Mesendoderm (in vitro differentiated cells): ENCODE data around the gene TMEM79. TPM values are rescaled to one million over a fixed set of nuclear protein-coding genes. Genes with fewer than 3 reads are reported as not detected.

ENCODE experiments used
- DNase-seq: peaks from one replicate; pipeline ENCODE4 v3.0.0; 2013
- H2AK5ac ChIP-seq: 2 replicates; pipeline ENCODE4 v1.6.1; 2013; ENCODE audit warnings: low read length, inconsistent platforms
- H2BK120ac ChIP-seq: 2 replicates; pipeline ENCODE4 v1.6.1; 2013; ENCODE audit warnings: low read depth, mild to moderate bottlenecking, low read length, moderate library complexity, mixed read lengths
- H2BK15ac ChIP-seq: replicated peaks from 2 replicates; pipeline ENCODE4 v1.6.1; 2013; ENCODE audit warnings: low read depth, mild to moderate bottlenecking, moderate library complexity
- H2BK5ac ChIP-seq: 2 replicates; pipeline ENCODE4 v1.6.1; 2013; ENCODE audit warnings: low read length, inconsistent platforms
- H3K18ac ChIP-seq: 2 replicates; pipeline ENCODE4 v1.6.1; 2013; ENCODE audit warnings: mild to moderate bottlenecking, low read length, mixed read lengths
- H3K23ac ChIP-seq: one replicate; pipeline ENCODE4 v1.6.1; 2013; ENCODE audit warnings: low read length
- H3K27ac ChIP-seq: 2 replicates; pipeline ENCODE4 v1.5.1; 2013; ENCODE audit warnings: low read depth, mild to moderate bottlenecking, inconsistent platforms, low read length, moderate library complexity
- H3K27me3 ChIP-seq: 2 replicates; pipeline ENCODE4 v1.6.1; 2013; ENCODE audit warnings: low read length, control low read depth, mild to moderate bottlenecking, inconsistent platforms; ENCODE audit not compliant: insufficient read depth, poor library complexity
- H3K36me3 ChIP-seq: 2 replicates; pipeline ENCODE4 v1.6.1; 2013; ENCODE audit warnings: low read length, inconsistent platforms; ENCODE audit not compliant: control insufficient read depth, insufficient read depth
- H3K4ac ChIP-seq: one replicate; pipeline ENCODE4 v1.6.1; 2013; ENCODE audit warnings: low read depth, mild to moderate bottlenecking, low read length, moderate library complexity
- H3K4me1 ChIP-seq: 2 replicates; pipeline ENCODE4 v1.6.1; 2013; ENCODE audit warnings: low read depth, low read length, inconsistent platforms; ENCODE audit not compliant: control insufficient read depth
- H3K4me2 ChIP-seq: 2 replicates; pipeline ENCODE4 v1.6.1; 2013; ENCODE audit warnings: low read length
- H3K4me3 ChIP-seq: 2 replicates; pipeline ENCODE4 v1.5.1; 2013; ENCODE audit warnings: mild to moderate bottlenecking, low read length
- H3K56ac ChIP-seq: one replicate; pipeline ENCODE4 v1.6.1; 2013; ENCODE audit warnings: low read length
- H3K79me1 ChIP-seq: 2 replicates; pipeline ENCODE4 v1.6.1; 2013; ENCODE audit warnings: low read length, inconsistent platforms
- H3K79me2 ChIP-seq: 2 replicates; pipeline ENCODE4 v1.6.1; 2013; ENCODE audit warnings: mild to moderate bottlenecking, low read length; ENCODE audit not compliant: control insufficient read depth, insufficient read depth
- H3K9ac ChIP-seq: 2 replicates; pipeline ENCODE4 v1.6.1; 2013; ENCODE audit warnings: low read length, inconsistent platforms
- H4K5ac ChIP-seq: one replicate; pipeline ENCODE4 v1.6.1; 2013; ENCODE audit warnings: low read length
- H4K8ac ChIP-seq: one replicate; pipeline ENCODE4 v1.6.1; 2013; ENCODE audit warnings: low read depth, mild to moderate bottlenecking, control low read depth, low read length, moderate library complexity
- WGBS: extraction: QIAGEN DNeasy Blood & Tissue Kit; methylation state at CpG from one replicate; pipeline ENCODE4 v1.1.7; 2013; ENCODE audit warnings: low lambda C conversion rate, missing lambda C conversion rate; ENCODE audit not compliant: insufficient coverage; ENCODE audit errors: extremely low coverage; 5-methylcytosine and 5-hydroxymethylcytosine counted together
- polyA plus RNA-seq, 2 experiments: library from polyadenylated mRNA; stranded (reverse); fragments of 200-250 nt; gene quantifications; one replicate each; pipeline ENCODE4 v1.2.3, GENCODE V29; 2013

Gene TMEM79
- 0.48 TPM for polyA plus RNA-seq (2013, experiment 1 of 2)
- 0.56 TPM for polyA plus RNA-seq (2013, experiment 2 of 2)

GRCh38 chr1:156284112-156284511 is at the start of gene TMEM79:
TSS of gene TMEM79 (plus strand) at chr1:156284325. CDS start at chr1:156285227, 902 bp downstream.
- Histone ChIP-seq H3K18ac (no peak within 1 kb of the TSS), H3K36me3 (no peaks in the 10 kb centered on the region), H3K23ac (no peak within 1 kb of the TSS), H3K56ac (peak within 1 kb of the TSS; percentile 74), H3K27ac (no peak within 1 kb of the TSS), H2AK5ac (no peak within 1 kb of the TSS), H4K8ac (no peak within 1 kb of the TSS), H2BK120ac (no peak within 1 kb of the TSS), H3K9ac (peak within 1 kb of the TSS; percentile 63), H3K4me3 (no peak within 1 kb of the TSS), H3K79me2 (peaks cover 30% of the 10 kb centered on the region), H3K79me1 (peaks cover 12% of the 10 kb centered on the region), H3K4me1 (no peaks in the 10 kb centered on the region), H4K5ac (no peak within 1 kb of the TSS), H2BK15ac (no peak within 1 kb of the TSS), H2BK5ac (no peak within 1 kb of the TSS), H3K27me3 (no peaks in the 10 kb centered on the region), H3K4ac (no peak within 1 kb of the TSS), H3K4me2 (peak within 1 kb of the TSS; percentile 12)
- no CpG with 5 or more reads among the region's 7 CpGs for WGBS
- no peak for DNase-seq

GRCh38 chr1:156236164-156236563 is 48.0 kb upstream of the TMEM79 start:
- Histone ChIP-seq H3K4me3 (no peak overlapping the region), H2AK5ac (no peak overlapping the region), H3K79me2 (no peaks in the 10 kb centered on the region), H3K56ac (no peak overlapping the region), H2BK5ac (no peak overlapping the region), H2BK120ac (no peak overlapping the region), H3K18ac (no peak overlapping the region), H3K9ac (no peak overlapping the region), H4K8ac (no peak overlapping the region), H3K4ac (no peak overlapping the region), H3K27ac (no peak overlapping the region), H3K23ac (no peak overlapping the region), H3K36me3 (peaks cover 6% of the 10 kb centered on the region), H2BK15ac (no peak overlapping the region), H3K27me3 (no peaks in the 10 kb centered on the region), H4K5ac (no peak overlapping the region), H3K79me1 (no peaks in the 10 kb centered on the region), H3K4me1 (no peaks in the 10 kb centered on the region), H3K4me2 (no peak overlapping the region)
- no peak for DNase-seq
- WGBS: no CpG with 5 or more reads among the region's 12 CpGs

GRCh38 chr1:156238248-156238647 is 45.9 kb upstream of the TMEM79 start:
- peaks cover 6% of the 10 kb centered on the region for H3K36me3 ChIP-seq
- H3K27ac ChIP-seq: no peak overlapping the region
- no peak overlapping the region for H3K18ac ChIP-seq
- H3K79me2 ChIP-seq: no peaks in the 10 kb centered on the region
- H2AK5ac ChIP-seq: no peak overlapping the region
- H3K27me3 ChIP-seq: no peaks in the 10 kb centered on the region
- no CpG with 5 or more reads among the region's 5 CpGs for WGBS
- H3K9ac ChIP-seq: no peak overlapping the region
- no peak overlapping the region for H2BK120ac ChIP-seq
- no peak overlapping the region for H3K56ac ChIP-seq
- H4K5ac ChIP-seq: no peak overlapping the region
- H3K4ac ChIP-seq: no peak overlapping the region
- H4K8ac ChIP-seq: no peak overlapping the region
- no peak overlapping the region for H2BK5ac ChIP-seq
- no peaks in the 10 kb centered on the region for H3K79me1 ChIP-seq
- H3K4me2 ChIP-seq: no peak overlapping the region
- H3K23ac ChIP-seq: no peak overlapping the region
- H3K4me1 ChIP-seq: no peaks in the 10 kb centered on the region
- H2BK15ac ChIP-seq: no peak overlapping the region
- DNase-seq: no peak
- H3K4me3 ChIP-seq: no peak overlapping the region

GRCh38 chr1:156241311-156241811 is 42.8 kb upstream of the TMEM79 start:
- H2BK15ac ChIP-seq: no peak overlapping the region
- H3K27me3 ChIP-seq: no peaks in the 10 kb centered on the region
- H3K79me2 ChIP-seq: no peaks in the 10 kb centered on the region
- H3K23ac ChIP-seq: no peak overlapping the region
- H2BK5ac ChIP-seq: no peak overlapping the region
- no peak overlapping the region for H3K4me3 ChIP-seq
- no peak overlapping the region for H4K5ac ChIP-seq
- H3K18ac ChIP-seq: no peak overlapping the region
- peak overlapping the region; percentile 42 for H3K56ac ChIP-seq
- no peak for DNase-seq
- no peak overlapping the region for H2BK120ac ChIP-seq
- no peak overlapping the region for H3K27ac ChIP-seq
- H3K9ac ChIP-seq: no peak overlapping the region
- H3K36me3 ChIP-seq: peaks cover 5% of the 10 kb centered on the region
- no CpG with 5 or more reads among the region's 15 CpGs for WGBS
- no peaks in the 10 kb centered on the region for H3K4me1 ChIP-seq
- H3K4ac ChIP-seq: no peak overlapping the region
- no peak overlapping the region for H2AK5ac ChIP-seq
- no peaks in the 10 kb centered on the region for H3K79me1 ChIP-seq
- H3K4me2 ChIP-seq: no peak overlapping the region
- H4K8ac ChIP-seq: no peak overlapping the region

- Histone ChIP-seq H3K79me2 (no peaks in the 10 kb centered on the region), H2BK120ac (no peak within 1 kb of the TSS), H2AK5ac (no peak within 1 kb of the TSS), H3K56ac (peak within 1 kb of the TSS; percentile 42), H3K27me3 (no peaks in the 10 kb centered on the region), H3K36me3 (peaks cover 3% of the 10 kb centered on the region), H3K4me2 (no peak within 1 kb of the TSS), H3K9ac (no peak within 1 kb of the TSS), H4K5ac (no peak within 1 kb of the TSS), H3K79me1 (no peaks in the 10 kb centered on the region), H3K27ac (no peak within 1 kb of the TSS), H2BK5ac (no peak within 1 kb of the TSS), H3K18ac (no peak within 1 kb of the TSS), H3K4me1 (no peaks in the 10 kb centered on the region), H2BK15ac (no peak within 1 kb of the TSS), H4K8ac (no peak within 1 kb of the TSS), H3K4me3 (no peak within 1 kb of the TSS), H3K23ac (no peak within 1 kb of the TSS), H3K4ac (no peak within 1 kb of the TSS)
- WGBS: no CpG with 5 or more reads among the region's 14 CpGs
- no peak for DNase-seq
Measured at GRCh38 chr1:156241926-156242325, 42.2 kb upstream of the TMEM79 start, which contains the start of gene BGLAP. TSS of gene BGLAP (plus strand) at chr1:156242184. CDS start at chr1:156242232, 48 bp downstream.

- H2BK5ac ChIP-seq: no peak overlapping the region
- no peak overlapping the region for H3K18ac ChIP-seq
- H2AK5ac ChIP-seq: no peak overlapping the region
- H3K4me2 ChIP-seq: no peak overlapping the region
- H3K27me3 ChIP-seq: no peaks in the 10 kb centered on the region
- H3K36me3 ChIP-seq: peaks cover 3% of the 10 kb centered on the region
- DNase-seq: no peak
- no peak overlapping the region for H3K27ac ChIP-seq
- H4K8ac ChIP-seq: no peak overlapping the region
- no peak overlapping the region for H3K4me3 ChIP-seq
- H2BK120ac ChIP-seq: no peak overlapping the region
- H3K79me2 ChIP-seq: no peaks in the 10 kb centered on the region
- H3K4ac ChIP-seq: no peak overlapping the region
- no peak overlapping the region for H3K23ac ChIP-seq
- no peak overlapping the region for H3K56ac ChIP-seq
- no peak overlapping the region for H3K9ac ChIP-seq
- no peak overlapping the region for H2BK15ac ChIP-seq
- H4K5ac ChIP-seq: no peak overlapping the region
- H3K79me1 ChIP-seq: no peaks in the 10 kb centered on the region
- no peaks in the 10 kb centered on the region for H3K4me1 ChIP-seq
- no CpG with 5 or more reads among the region's 10 CpGs for WGBS
Measured at GRCh38 chr1:156242738-156243137, 41.4 kb upstream of the TMEM79 start.
